SK-N-SH treated with all-trans-retinoic acid at 6 μM for 48 hours (cell line): Measurements from ENCODE around the gene LOC128125822.

ENCODE experiments used
- ARNTL ChIP-seq: fragments of 450-650 bp; formaldehyde crosslinking; IDR thresholded peaks from 2 replicates; pipeline ENCODE4 v1.5.0; 2020; ENCODE audit warnings: low read depth, mild to moderate bottlenecking, moderate library complexity, borderline replicate concordance
- ESRRG ChIP-seq: fragments of 250-450 bp; sonication (Bioruptor Pico); IDR thresholded peaks from 2 replicates; pipeline ENCODE4 v1.6.1; 2021; ENCODE audit warnings: mild to moderate bottlenecking
- OSR1 ChIP-seq: fragments of 250-450 bp; sonication (Bioruptor Pico); IDR thresholded peaks from 2 replicates; pipeline ENCODE4 v1.8.0; 2022; ENCODE audit warnings: moderate library complexity, mild to moderate bottlenecking, inconsistent platforms
- PATZ1 ChIP-seq: fragments of 250-450 bp; sonication (Bioruptor Pico); IDR thresholded peaks from 2 replicates; pipeline ENCODE4 v1.8.0; 2020; ENCODE audit warnings: mild to moderate bottlenecking, moderate library complexity, borderline replicate concordance
- PPARA ChIP-seq: fragments of 250-450 bp; sonication (Bioruptor Pico); IDR thresholded peaks from 2 replicates; pipeline ENCODE4 v1.5.0; 2020; ENCODE audit warnings: mild to moderate bottlenecking, borderline replicate concordance
- RARB ChIP-seq: fragments of 250-450 bp; sonication (Bioruptor Pico); IDR thresholded peaks from 2 replicates; pipeline ENCODE4 v1.8.0; 2021; ENCODE audit warnings: mild to moderate bottlenecking, moderate library complexity
- SNAI2 ChIP-seq: fragments of 250-450 bp; sonication (Bioruptor Pico); IDR thresholded peaks from 2 replicates; pipeline ENCODE4 v1.5.0; 2020; ENCODE audit warnings: mild to moderate bottlenecking, moderate library complexity
- ZFP3 ChIP-seq: fragments of 250-450 bp; sonication (Bioruptor Pico); IDR thresholded peaks from 2 replicates; pipeline ENCODE4 v1.5.0; 2020; ENCODE audit warnings: mild to moderate bottlenecking, moderate library complexity
- ZFP30 ChIP-seq: fragments of 450-650 bp; formaldehyde crosslinking; IDR thresholded peaks from 2 replicates; pipeline ENCODE4 v1.5.0; 2022; ENCODE audit warnings: mild to moderate bottlenecking, moderate library complexity
- ZNF8 ChIP-seq: fragments of 450-650 bp; formaldehyde crosslinking; IDR thresholded peaks from 2 replicates; pipeline ENCODE4 v1.5.0; 2020; ENCODE audit warnings: mild to moderate bottlenecking, moderate library complexity

- TF ChIP-seq OSR1 = no peak
- TF ChIP-seq SNAI2 = no peak
- TF ChIP-seq ARNTL (CRISPR knock-in tag) = no peak
- TF ChIP-seq ESRRG (CRISPR knock-in tag) = no peak
- TF ChIP-seq PPARA (CRISPR knock-in tag) = no peak
- no peak for TF ChIP-seq ZNF8 (CRISPR knock-in tag)
- no peak for TF ChIP-seq PATZ1 (CRISPR knock-in tag)
- TF ChIP-seq RARB (CRISPR knock-in tag) = no peak
- no peak for TF ChIP-seq ZFP3
- no peak for TF ChIP-seq ZFP30 (CRISPR knock-in tag)
These were observed 6.5 kb downstream of the LOC128125822 start for GRCh38 chr6:63578757-63579156.
